ENCODE data around the gene MIS12. TPM values are rescaled to one million over a fixed set of nuclear protein-coding genes. Genes with fewer than 3 reads are reported as not detected.

The MIS12 gene
- total RNA-seq, 1 donor, result 18.6 TPM

DNA sequence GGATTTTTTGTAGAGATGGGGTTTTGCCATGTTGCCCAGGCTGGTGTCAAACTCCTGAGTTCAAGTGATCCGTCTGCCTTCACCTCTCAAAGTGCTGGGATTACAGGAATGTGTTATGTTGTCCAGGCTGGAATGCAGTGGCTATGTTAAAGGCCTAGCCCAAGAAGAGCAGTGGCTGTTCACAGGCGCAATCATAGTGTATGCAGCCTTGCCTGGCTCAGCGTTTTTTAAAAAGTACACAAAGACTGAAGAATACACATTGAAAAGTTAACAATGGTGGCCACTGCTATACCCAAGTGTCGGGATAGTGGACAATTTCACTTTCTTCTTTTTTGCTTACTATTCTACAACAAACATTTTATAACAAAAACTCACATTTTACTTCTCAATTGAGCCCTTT, 7.4 kb upstream of the MIS12 start:
- no peak for DNase-seq (ENCODE audit: low read depth)
- no peak overlapping the region for H3K4me3 ChIP-seq (ENCODE audit: low read depth, low read length)
- TF ChIP-seq, protein P1, sequence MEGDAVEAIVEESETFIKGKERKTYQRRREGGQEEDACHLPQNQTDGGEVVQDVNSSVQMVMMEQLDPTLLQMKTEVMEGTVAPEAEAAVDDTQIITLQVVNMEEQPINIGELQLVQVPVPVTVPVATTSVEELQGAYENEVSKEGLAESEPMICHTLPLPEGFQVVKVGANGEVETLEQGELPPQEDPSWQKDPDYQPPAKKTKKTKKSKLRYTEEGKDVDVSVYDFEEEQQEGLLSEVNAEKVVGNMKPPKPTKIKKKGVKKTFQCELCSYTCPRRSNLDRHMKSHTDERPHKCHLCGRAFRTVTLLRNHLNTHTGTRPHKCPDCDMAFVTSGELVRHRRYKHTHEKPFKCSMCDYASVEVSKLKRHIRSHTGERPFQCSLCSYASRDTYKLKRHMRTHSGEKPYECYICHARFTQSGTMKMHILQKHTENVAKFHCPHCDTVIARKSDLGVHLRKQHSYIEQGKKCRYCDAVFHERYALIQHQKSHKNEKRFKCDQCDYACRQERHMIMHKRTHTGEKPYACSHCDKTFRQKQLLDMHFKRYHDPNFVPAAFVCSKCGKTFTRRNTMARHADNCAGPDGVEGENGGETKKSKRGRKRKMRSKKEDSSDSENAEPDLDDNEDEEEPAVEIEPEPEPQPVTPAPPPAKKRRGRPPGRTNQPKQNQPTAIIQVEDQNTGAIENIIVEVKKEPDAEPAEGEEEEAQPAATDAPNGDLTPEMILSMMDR (IDR thresholded peaks at IDR 0.05; ENCODE audit: insufficient read depth, low read depth, low read length), result no peak

- DNase-seq (ENCODE audit: low read depth), result no peak
- TF ChIP-seq, protein P1 (IDR thresholded peaks at IDR 0.05; ENCODE audit: insufficient read depth, low read depth, low read length), result no peak
Measured at GRCh38 chr17:5480962-5481361, 5.4 kb upstream of the MIS12 start.

DNA sequence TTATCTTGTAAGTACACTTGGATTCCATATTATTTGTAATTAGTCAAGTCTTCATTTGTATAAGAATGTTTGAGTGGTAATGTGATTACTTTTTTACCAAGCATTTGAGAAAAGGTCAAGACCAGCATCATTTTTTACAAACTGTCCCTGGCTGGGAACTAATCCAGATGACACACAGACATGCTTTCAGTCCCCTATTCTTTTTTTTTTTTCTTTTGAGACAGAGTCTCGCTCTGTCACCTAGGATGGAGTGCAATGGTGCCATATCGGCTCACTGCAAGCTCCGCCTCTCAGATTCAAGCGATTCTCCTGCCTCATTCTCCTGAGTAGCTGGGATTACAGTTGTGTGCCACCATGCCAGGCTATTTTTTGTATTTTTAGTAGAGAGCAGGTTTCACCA, 4.9 kb upstream of the MIS12 start:
- TF ChIP-seq, protein P1 (IDR thresholded peaks at IDR 0.05; ENCODE audit: insufficient read depth, low read depth, low read length), result no peak
- no peak for DNase-seq (ENCODE audit: low read depth)
- no peak overlapping the region for H3K4me3 ChIP-seq (ENCODE audit: low read depth, low read length)

More at GRCh38 chr17:5480962-5481361, 5.4 kb upstream of the MIS12 start:
- H3K4me3 ChIP-seq (ENCODE audit: low read depth, low read length), result no peak overlapping the region

DNA sequence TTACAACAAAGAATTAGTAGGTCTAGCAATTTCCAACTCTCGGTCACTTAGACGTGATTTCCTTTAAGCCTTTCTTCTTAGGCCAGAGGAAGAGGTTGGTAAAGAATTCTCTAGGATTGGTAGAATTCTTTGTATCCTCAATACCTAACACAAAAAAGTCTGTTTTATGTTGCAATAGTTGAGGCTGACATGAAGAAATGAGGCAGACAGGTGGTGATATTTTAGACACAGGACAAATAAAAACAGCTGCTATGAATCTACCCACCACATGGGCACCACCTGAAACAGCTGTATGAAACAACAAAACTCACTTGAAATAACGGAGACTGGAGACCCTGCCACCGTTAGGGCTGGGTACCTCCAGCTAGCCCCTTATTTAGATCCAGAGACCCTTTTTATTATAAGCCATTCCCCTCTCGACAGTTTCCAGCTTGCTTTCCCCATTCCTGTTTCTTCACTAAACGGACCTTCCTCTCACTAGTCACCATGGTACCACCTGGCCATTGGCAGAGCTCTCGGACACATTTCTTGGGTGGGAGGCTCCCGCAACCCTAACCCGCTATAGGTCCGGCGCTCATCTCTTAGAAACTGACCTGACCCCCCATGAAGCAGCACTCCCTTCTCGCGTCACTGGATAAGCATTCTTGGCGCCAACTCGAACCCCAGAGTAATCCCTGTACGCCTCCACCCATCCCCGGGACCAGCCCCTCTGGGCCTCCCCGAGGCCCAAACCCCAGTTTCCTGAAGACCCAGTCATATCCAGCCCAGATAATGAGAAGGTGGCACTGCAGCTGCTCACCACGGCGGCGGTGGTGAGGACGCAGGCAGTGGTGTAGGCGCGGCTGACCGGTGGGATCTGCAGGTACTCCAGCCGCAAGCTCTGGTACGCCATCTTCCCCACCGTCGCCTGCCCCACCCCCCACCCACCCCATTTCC, 828 bp upstream of the MIS12 start, which contains the start of gene DERL2:
DERL2 (minus strand) TSS at position 909 of the 936 bp plus-strand sequence; CDS start at position 892, 17 bp downstream.
- TF ChIP-seq, protein P1 (IDR thresholded peaks at IDR 0.05; ENCODE audit: insufficient read depth, low read depth, low read length), result no peak
- DNase-seq (ENCODE audit: low read depth), result no peak
- H3K4me3 ChIP-seq (ENCODE audit: low read depth, low read length), result peak within 1 kb of the TSS; percentile 93

- no peak overlapping the region for H3K4me3 ChIP-seq (ENCODE audit: low read depth, low read length)
- DNase-seq (ENCODE audit: low read depth), result no peak
- TF ChIP-seq, protein P1 (IDR thresholded peaks at IDR 0.05; ENCODE audit: insufficient read depth, low read depth, low read length), result no peak
Measured at GRCh38 chr17:5488752-5489151, 2.4 kb downstream of the MIS12 start.

- no peak overlapping the region for H3K4me3 ChIP-seq (ENCODE audit: low read depth, low read length)
- TF ChIP-seq, protein P1 (IDR thresholded peaks at IDR 0.05; ENCODE audit: insufficient read depth, low read depth, low read length), result no peak
- DNase-seq (ENCODE audit: low read depth), result no peak
Measured at GRCh38 chr17:5492970-5493369, 6.6 kb downstream of the MIS12 start.
